MG63 (cell line): ENCODE data around the gene UCHL1. TPM values are rescaled to one million over a fixed set of nuclear protein-coding genes. Genes with fewer than 3 reads are reported as not detected.

ENCODE experiments used
- DNase-seq: peaks from one replicate; pipeline ENCODE4 v3.0.0-alpha.2; 2020
- H3K27me3 ChIP-seq: fragments of 250-450 bp; sonication (Bioruptor Pico); 2 replicates; pipeline ENCODE4 v1.5.1; 2020; ENCODE audit warnings: mild to moderate bottlenecking, moderate library complexity
- H3K36me3 ChIP-seq: fragments of 250-450 bp; sonication (Bioruptor Pico); 2 replicates; pipeline ENCODE4 v1.5.1; 2020; ENCODE audit warnings: mild to moderate bottlenecking, moderate library complexity
- H3K4me3 ChIP-seq: fragments of 250-450 bp; sonication (Bioruptor Pico); 2 replicates; pipeline ENCODE4 v1.5.1; 2020; ENCODE audit warnings: mild to moderate bottlenecking, moderate library complexity
- H3K9me3 ChIP-seq: fragments of 250-450 bp; sonication (Bioruptor Pico); 2 replicates; pipeline ENCODE4 v1.5.1; 2020; ENCODE audit warnings: mild to moderate bottlenecking, moderate library complexity
- total RNA-seq: library from RNA; depleted of rRNA; stranded (reverse); fragments of >200 nt; shearing (Covaris generic); gene quantifications from 2 replicates; pipeline ENCODE4 v1.2.3, GENCODE V29; 2014; ENCODE audit warnings: low replicate concordance

UCHL1 gene
- total RNA-seq, 1 experiment from 2014 or later, result 296 TPM

DNA sequence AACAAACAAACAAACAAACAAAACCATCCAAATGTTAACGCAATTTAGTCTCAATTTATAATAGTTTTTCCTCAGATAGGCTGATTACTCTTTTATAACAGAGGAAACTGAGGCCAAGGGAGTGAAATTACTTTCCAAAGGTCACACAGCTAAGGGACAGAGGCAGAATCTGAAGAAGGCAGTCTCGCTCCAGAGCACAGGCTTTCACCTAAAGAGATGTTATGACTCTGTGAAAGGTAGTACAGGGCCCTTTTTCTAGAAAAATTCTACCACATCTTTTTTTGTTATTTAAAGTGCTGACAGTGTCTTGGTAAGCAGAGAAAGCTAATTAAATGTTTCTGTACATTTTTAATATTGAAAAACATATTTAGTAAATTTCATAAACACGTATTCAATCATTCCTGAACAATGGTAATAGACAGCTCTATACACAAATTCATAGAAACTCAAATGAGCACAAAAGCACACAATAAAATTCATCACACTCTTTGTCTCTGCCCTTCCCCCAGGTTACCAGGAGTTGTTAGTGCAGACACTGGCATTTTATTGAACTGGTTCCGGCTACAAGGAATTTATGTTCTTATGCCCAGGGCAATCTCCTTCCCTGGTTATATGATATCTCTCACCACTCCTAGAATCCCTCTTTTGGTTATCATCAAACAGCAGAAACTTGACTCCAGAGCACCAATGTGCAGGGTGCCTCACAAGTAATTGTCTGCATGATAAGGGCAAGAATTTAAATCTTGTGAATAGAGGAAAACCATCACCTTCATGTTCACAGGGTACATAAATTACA lies 34.7 kb upstream of the UCHL1 start:
- no peak for DNase-seq
- H3K4me3 ChIP-seq, result no peak overlapping the region
- no peaks in the 10 kb centered on the region for H3K9me3 ChIP-seq
- H3K27me3 ChIP-seq, result no peaks in the 10 kb centered on the region
- no peaks in the 10 kb centered on the region for H3K36me3 ChIP-seq

DNA sequence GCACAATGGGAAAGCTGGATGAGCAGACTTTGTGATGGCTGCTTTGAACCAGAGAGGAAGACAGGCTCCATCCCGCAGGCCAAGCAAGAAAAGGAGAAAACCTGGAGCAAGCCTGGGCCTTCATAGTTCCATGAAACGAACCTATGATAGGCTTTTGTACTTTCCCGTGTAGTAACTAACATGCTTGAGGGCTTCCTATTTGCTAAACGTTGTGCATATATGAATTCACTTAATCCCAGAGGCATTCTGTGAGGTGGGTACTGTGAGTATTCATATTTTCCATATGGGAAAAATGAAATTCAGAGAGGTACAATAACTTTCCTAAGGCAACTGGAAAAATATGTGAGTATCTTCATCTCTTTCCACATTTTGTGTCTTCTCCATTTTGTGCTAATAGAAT lies 28.8 kb upstream of the UCHL1 start:
- Histone ChIP-seq H3K27me3 (no peaks in the 10 kb centered on the region), H3K4me3 (no peak overlapping the region)
- no peak for DNase-seq

DNA sequence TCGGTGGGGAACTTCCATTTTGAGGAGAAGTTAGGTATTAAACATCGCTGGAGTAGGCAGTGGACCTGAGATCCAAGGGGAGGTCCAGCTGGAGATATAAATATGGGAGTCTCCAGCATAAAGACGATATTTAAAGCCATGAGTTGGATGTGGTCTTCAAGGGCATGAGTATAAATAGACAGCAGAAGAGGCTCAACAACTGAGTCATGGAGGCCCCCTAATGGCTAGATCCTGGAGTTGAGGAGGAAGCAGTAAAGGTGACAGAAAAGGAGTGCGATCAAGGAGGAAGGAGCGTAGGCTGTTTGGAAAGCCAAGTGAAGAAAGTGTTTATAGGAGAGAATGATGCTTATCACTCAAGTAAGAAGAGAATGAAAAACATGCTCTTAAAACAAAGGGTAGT lies 24.3 kb upstream of the UCHL1 start:
- no peaks in the 10 kb centered on the region for H3K36me3 ChIP-seq
- no peaks in the 10 kb centered on the region for H3K27me3 ChIP-seq
- DNase-seq, result no peak
- no peaks in the 10 kb centered on the region for H3K9me3 ChIP-seq
- no peak overlapping the region for H3K4me3 ChIP-seq

More for the DNA sequence above, 28.8 kb upstream of the UCHL1 start:
- H3K36me3 ChIP-seq, result no peaks in the 10 kb centered on the region
- no peaks in the 10 kb centered on the region for H3K9me3 ChIP-seq

DNA sequence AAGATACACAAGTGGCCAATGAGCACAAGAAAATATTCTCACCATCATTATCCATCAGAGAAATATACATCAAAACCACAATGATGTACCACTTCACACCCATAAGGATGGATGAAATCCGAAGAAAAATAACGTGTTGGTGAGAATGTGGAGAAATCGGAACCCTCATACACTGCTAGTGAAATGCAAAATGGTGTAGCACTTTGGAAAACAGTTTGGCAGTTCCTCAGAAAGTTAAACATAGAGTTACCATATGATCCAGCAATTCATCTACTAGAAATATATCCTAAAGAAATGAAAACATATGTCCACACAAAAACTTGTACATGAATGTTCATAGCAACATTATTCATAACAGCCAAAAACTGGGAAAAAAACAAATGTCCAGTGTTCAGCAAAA lies 23.9 kb upstream of the UCHL1 start:
- Histone ChIP-seq H3K4me3 (no peak overlapping the region), H3K9me3 (no peaks in the 10 kb centered on the region), H3K27me3 (no peaks in the 10 kb centered on the region), H3K36me3 (no peaks in the 10 kb centered on the region)
- no peak for DNase-seq

DNA sequence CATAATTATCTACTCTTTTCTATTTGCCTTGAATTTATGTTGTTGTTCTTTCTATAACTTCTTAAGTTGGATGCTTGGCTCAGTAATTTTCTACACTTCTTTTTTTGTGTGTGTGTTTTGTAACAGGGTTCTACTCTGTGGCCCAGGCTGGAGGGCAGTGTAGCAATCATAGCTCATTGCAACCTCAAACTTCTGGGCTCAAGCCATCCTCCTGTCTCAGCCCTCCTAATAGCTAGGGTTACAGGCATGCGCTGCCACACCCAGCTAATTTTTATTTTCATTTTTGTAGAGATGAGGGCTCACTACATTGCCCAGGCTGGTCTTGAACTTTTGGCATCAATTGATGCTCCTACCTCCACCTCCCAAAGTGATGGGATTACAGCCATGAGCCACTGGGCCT lies 20.7 kb upstream of the UCHL1 start:
- no peak for DNase-seq
- H3K36me3 ChIP-seq, result no peaks in the 10 kb centered on the region
- no peaks in the 10 kb centered on the region for H3K27me3 ChIP-seq
- H3K9me3 ChIP-seq, result no peaks in the 10 kb centered on the region
- no peak overlapping the region for H3K4me3 ChIP-seq

DNA sequence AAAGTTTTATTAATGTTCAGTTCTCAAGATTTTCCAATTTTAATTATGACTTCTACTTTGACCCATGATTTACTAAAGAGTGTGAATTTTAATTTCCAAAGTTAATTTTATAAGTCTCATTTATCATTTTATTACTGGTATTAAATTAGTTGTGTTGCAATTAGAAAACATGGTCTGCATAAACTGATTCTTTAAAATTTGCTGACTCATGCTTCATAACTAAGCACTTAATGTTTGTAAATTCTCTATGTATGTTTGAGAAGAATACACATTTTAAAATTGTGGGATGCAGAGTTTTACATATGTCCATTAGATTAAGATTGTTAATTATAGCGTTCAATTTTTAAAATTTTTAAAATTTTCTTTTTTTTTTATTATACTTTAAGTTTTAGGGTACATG lies 20.2 kb upstream of the UCHL1 start:
- no peak for DNase-seq
- no peaks in the 10 kb centered on the region for H3K36me3 ChIP-seq
- H3K4me3 ChIP-seq, result no peak overlapping the region
- H3K9me3 ChIP-seq, result no peaks in the 10 kb centered on the region
- H3K27me3 ChIP-seq, result no peaks in the 10 kb centered on the region

DNA sequence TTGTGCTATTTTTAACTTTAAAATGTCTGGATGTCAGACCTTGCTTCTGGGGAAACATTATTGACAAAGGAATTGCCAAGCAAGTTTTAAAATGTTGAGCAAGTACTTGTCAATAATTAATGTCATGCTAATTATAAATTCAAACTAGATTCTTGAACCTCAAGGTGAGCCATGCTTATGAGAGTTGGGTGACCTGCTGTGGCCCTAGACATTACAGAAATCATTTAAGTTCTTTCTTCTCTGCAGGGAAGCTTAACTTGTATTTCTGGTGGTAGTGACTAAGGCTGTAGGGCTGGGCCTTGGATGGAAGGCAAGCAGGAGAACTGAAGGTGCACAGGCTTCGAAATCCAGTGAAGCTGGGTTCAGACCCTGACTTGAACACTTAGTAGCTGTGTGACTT lies 14.8 kb upstream of the UCHL1 start:
- peaks cover 3% of the 10 kb centered on the region; the same call in 1 of the 2 replicates for H3K27me3 ChIP-seq
- H3K4me3 ChIP-seq, result no peak overlapping the region
- DNase-seq, result no peak
- H3K36me3 ChIP-seq, result no peaks in the 10 kb centered on the region
- no peaks in the 10 kb centered on the region for H3K9me3 ChIP-seq

DNA sequence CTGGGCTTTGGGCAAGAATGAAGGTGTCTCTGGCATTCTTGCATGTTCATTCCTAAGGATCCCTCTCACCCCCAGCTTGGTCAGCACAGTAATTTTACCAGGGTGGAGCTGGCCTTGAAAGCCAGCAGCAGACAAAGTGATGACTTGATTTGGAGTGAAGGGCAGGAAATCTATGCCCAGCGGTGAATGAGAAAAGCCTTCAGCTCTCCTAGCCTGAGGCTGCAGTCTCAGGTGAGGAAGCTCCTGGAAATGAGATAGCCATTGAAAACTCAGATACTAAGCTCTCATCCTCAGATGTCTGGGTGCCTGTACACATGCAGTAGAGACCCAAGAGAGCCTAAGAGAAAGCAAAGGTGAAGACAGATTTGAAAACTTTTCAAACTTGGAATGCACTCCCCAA lies 10.7 kb upstream of the UCHL1 start:
- Histone ChIP-seq H3K27me3 (peaks cover 7% of the 10 kb centered on the region; the same call in 1 of the 2 replicates), H3K36me3 (no peaks in the 10 kb centered on the region), H3K9me3 (no peaks in the 10 kb centered on the region), H3K4me3 (no peak overlapping the region)
- no peak for DNase-seq

DNA sequence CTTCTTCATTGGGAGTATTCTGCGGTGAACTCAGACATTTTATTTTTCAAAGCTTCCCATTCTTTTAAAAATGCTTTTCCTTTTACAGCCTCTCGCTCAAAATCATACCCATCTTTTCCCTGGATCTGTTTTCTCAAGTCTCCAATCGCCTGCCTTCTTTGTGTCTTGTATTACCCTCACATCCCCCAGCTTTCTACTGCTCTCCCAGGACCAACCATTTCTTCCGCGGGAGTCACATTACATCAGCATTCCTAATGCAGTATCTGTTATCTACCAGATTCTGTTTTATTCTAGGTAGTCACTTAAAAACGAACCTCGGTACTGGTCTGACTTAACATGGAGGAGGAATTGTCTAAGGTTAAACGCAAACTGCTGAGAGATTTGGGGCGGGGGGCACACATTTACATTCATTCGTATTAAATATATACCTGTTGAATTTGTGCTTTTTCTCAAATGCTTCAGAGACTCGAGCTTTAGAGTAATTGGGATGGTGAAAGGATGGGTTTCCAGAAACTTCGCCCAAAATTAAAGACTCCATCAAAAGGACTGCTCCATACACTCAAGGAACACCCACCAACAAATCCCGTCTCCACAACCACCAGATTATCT lies 493 bp upstream of the UCHL1 start:
- Histone ChIP-seq H3K4me3 (peak overlapping the region; percentile 53), H3K27me3 (no peaks in the 10 kb centered on the region), H3K36me3 (peaks cover 9% of the 10 kb centered on the region), H3K9me3 (no peaks in the 10 kb centered on the region)
- DNase-seq, result no peak

DNA sequence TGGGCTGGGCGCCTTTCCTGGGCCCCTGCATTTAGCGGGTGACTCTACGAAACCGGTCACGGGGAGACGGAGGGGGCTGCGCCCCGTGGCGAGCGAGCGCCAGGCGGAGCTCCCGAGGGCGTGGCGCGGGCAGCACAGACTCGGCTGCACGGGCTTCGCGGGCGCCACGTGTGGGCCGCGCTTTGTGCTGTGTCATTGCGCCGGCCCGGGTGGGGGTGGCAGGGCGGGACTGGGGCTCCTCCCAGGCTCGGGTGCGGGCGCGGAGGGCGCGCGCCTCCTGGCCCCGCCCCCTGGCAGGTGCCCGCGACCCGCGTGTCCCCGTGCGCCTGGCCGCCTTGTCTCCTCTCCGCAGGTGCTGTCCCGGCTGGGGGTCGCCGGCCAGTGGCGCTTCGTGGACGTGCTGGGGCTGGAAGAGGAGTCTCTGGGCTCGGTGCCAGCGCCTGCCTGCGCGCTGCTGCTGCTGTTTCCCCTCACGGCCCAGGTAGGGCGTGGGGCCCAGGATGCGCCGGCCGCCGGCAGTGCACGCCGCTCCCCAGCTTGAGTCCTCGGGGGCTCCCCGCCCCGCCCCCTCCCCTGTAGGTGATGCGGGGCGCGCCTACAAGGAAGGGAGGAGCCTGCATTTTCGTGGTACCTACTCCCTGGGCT lies 651 bp downstream of the UCHL1 start:
- H3K9me3 ChIP-seq, result no peaks in the 10 kb centered on the region
- H3K36me3 ChIP-seq, result peaks cover 14% of the 10 kb centered on the region
- H3K27me3 ChIP-seq, result no peaks in the 10 kb centered on the region
- DNase-seq, result peak; percentile 74
- H3K4me3 ChIP-seq, result peak overlapping the region; percentile 53

DNA sequence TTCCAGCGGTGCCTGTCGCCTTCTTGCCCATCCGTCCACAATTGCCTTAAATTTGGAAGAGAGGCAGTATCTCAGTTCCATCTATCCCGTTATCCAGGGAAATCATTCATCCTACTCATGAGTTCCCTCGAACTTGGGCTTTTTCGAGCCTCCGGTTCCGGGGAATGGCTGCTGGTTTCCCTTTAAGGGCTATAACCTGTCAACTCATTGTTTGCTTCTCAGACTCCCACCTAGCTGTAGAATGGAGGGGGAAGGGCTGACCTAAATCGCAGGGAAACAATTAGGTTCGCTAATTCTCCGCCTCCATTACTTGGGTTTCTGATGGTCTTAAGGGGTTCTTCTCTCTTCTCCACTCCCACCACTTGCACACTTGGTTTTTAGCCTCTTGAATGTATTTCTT lies 1.2 kb downstream of the UCHL1 start:
- DNase-seq, result no peak
- Histone ChIP-seq H3K9me3 (no peaks in the 10 kb centered on the region), H3K4me3 (peak overlapping the region; percentile 53), H3K27me3 (no peaks in the 10 kb centered on the region), H3K36me3 (peaks cover 14% of the 10 kb centered on the region)

DNA sequence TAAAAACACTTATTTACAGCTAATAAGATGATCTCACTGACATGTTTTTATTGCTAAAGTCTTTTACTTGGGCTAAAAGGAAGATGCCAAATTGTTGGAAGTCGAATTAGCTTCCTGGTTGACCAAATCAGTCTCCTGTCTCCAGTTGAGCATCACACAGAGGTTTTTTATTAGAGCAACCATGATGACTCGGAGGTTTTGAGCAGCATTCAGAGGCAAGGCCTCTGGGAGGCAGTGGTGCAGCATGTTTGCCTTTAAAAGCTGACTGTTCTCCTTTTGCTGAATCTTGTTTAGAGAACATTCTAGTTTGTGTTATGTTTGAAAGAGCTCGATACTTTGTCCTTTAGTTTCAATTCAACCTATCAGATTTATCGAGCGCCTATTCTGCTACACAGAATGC lies 2.1 kb downstream of the UCHL1 start:
- H3K27me3 ChIP-seq, result no peaks in the 10 kb centered on the region
- no peak overlapping the region for H3K4me3 ChIP-seq
- DNase-seq, result peak; percentile 37
- H3K36me3 ChIP-seq, result peaks cover 14% of the 10 kb centered on the region
- no peaks in the 10 kb centered on the region for H3K9me3 ChIP-seq

DNA sequence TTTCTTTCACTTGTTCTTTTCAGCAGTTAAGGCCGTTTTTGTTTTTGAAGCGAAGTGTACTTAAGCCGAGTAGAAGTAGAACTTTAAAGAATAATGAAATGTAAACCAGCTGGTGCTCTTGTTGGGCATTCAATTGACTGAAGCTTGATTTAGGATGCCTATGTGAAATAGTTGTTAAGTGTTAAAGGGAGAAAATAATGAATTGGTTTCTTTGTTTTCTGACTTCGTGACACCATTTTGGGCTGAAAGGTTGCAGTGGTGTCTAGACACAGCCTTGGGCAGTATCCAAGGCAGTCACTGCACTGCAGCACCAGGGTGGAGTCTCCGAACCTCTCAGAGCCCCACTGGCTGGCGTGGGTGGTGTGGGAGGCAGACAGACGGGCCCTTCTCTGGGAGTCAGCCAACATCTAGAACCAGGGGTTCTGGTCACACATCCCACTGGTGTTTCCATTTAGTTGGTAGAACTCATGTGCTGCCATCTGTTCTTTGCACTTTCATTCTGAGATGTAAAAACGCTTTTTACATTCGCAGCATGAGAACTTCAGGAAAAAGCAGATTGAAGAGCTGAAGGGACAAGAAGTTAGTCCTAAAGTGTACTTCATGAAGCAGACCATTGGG lies 3.5 kb downstream of the UCHL1 start:
- Histone ChIP-seq H3K27me3 (no peaks in the 10 kb centered on the region), H3K9me3 (no peaks in the 10 kb centered on the region), H3K36me3 (peaks cover 14% of the 10 kb centered on the region), H3K4me3 (no peak overlapping the region)
- no peak for DNase-seq

DNA sequence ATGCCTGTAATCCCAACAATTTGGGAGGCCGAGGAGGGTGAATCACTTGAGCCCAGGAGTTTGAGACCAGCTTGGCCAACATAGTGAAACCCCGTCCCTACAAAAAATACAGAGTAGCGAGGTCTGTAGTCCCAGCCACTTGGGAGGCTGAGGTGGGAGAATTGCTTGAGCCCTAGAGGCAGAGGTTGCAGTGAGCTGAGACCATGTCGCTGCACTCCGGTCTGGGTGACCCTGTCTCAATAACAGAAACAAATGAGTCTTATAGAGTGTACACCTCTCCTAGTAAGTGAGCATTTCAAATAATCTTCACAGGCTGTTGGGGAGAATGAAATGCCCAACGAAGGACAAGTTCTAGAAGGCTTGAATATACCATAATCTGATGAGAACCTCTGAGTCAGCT lies 5.5 kb downstream of the UCHL1 start:
- no peaks in the 10 kb centered on the region for H3K9me3 ChIP-seq
- no peak for DNase-seq
- H3K4me3 ChIP-seq, result no peak overlapping the region
- H3K27me3 ChIP-seq, result no peaks in the 10 kb centered on the region
- peaks cover 14% of the 10 kb centered on the region for H3K36me3 ChIP-seq

DNA sequence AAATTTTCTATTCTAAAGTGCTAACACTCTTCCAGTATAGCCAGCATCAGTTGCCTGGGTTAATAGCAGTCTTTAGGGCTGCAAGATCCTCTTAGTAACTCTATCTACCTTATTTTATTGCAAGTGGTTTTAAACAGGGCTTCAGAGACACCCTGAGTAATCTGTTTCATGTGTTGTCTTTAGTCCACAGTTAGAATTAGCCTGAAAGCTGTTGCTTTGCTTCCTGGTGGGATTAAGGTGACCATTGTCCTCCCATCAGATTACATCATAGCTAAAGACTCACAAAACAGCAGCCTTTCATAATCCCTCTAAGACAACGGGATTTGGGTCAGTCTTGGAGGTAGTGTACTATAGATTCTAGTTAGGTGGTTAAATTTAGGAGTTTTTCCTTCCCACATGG lies 7.5 kb downstream of the UCHL1 start:
- no peak for DNase-seq

DNA sequence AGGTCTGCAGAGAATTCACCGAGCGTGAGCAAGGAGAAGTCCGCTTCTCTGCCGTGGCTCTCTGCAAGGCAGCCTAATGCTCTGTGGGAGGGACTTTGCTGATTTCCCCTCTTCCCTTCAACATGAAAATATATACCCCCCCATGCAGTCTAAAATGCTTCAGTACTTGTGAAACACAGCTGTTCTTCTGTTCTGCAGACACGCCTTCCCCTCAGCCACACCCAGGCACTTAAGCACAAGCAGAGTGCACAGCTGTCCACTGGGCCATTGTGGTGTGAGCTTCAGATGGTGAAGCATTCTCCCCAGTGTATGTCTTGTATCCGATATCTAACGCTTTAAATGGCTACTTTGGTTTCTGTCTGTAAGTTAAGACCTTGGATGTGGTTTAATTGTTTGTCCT lies 11.3 kb downstream of the UCHL1 start:
- Histone ChIP-seq H3K27me3 (no peaks in the 10 kb centered on the region), H3K4me3 (no peak overlapping the region), H3K36me3 (no peaks in the 10 kb centered on the region), H3K9me3 (no peaks in the 10 kb centered on the region)
- DNase-seq, result no peak

More for the DNA sequence above, 7.5 kb downstream of the UCHL1 start:
- Histone ChIP-seq H3K27me3 (no peaks in the 10 kb centered on the region), H3K36me3 (peaks cover 10% of the 10 kb centered on the region; the same call in 1 of the 2 replicates), H3K4me3 (no peak overlapping the region), H3K9me3 (no peaks in the 10 kb centered on the region)
